SU-DHL-6 (cell line): Measurements from ENCODE around the gene HIPK3.

ENCODE experiments used
- H2AFZ ChIP-seq: fragments of 200-600 bp; sonication (generic); 2 replicates; pipeline ENCODE4 v1.6.1; 2014; ENCODE audit warnings: low read depth, mild to moderate bottlenecking, moderate library complexity, mixed read lengths, antibody characterized with exemption, low read length; ENCODE audit not compliant: severe bottlenecking
- H3F3A ChIP-seq: fragments of 200-600 bp; shearing (Covaris generic); 2 replicates; pipeline ENCODE4 v1.6.0; 2016; ENCODE audit warnings: antibody characterized with exemption, mild to moderate bottlenecking; ENCODE audit not compliant: insufficient read depth
- H3K27ac ChIP-seq: fragments of 200-600 bp; sonication (generic); 2 replicates; pipeline ENCODE4 v1.5.1; 2016; ENCODE audit warnings: low read depth, mild to moderate bottlenecking, low read length, moderate library complexity, mixed read lengths
- H3K27me3 ChIP-seq: fragments of 200-600 bp; sonication (generic), shearing (Covaris generic); 2 replicates; pipeline ENCODE4 v1.6.0; 2014; ENCODE audit warnings: mild to moderate bottlenecking, low read length
- H3K36me3 ChIP-seq: fragments of 200-600 bp; sonication (generic); 2 replicates; pipeline ENCODE4 v1.6.1; 2014; ENCODE audit warnings: mild to moderate bottlenecking, low read length, mixed read lengths
- H3K4me2 ChIP-seq: fragments of 300-600, 200-600 bp; shearing (Covaris generic), sonication (generic); 2 replicates; pipeline ENCODE4 v1.6.0; 2014; ENCODE audit warnings: low read length, low read depth, mild to moderate bottlenecking; ENCODE audit not compliant: poor library complexity, severe bottlenecking
- H3K4me3 ChIP-seq: fragments of 200-600 bp; sonication (generic); 2 replicates; pipeline ENCODE4 v1.5.1; 2014; ENCODE audit warnings: antibody characterized with exemption, low read length, mild to moderate bottlenecking, mixed read lengths; ENCODE audit not compliant: insufficient read depth, poor library complexity, severe bottlenecking
- H3K79me2 ChIP-seq: fragments of 200-600 bp; sonication (generic); 2 replicates; pipeline ENCODE4 v1.6.1; 2014; ENCODE audit warnings: mild to moderate bottlenecking, low read length, moderate library complexity; ENCODE audit not compliant: insufficient read depth
- H3K9ac ChIP-seq: fragments of 200-600 bp; sonication (generic); 2 replicates; pipeline ENCODE4 v1.7.0; 2014; ENCODE audit warnings: mild to moderate bottlenecking, low read length
- H3K9me2 ChIP-seq: fragments of 200-600 bp; sonication (generic); replicated peaks from 2 replicates; pipeline ENCODE4 v1.6.1; 2014; ENCODE audit warnings: low read length; ENCODE audit not compliant: insufficient read depth
- H3K9me3 ChIP-seq: fragments of 200-600 bp; sonication (generic); 2 replicates; pipeline ENCODE4 v1.6.1; 2014; ENCODE audit warnings: low read length, mixed read lengths; ENCODE audit not compliant: insufficient read depth
- H4K20me1 ChIP-seq: fragments of 200-600 bp; sonication (generic); 2 replicates; pipeline ENCODE4 v1.6.1; 2014; ENCODE audit warnings: low read depth, mild to moderate bottlenecking, antibody characterized with exemption, low read length, moderate library complexity, mixed read lengths
- CTCF ChIP-seq: fragments of 200-600 bp; sonication (generic); IDR thresholded peaks from one replicate; pipeline ENCODE4 v1.5.1; 2017; ENCODE audit warnings: antibody characterized with exemption, mild to moderate bottlenecking, low read length, moderate library complexity; ENCODE audit not compliant: insufficient read depth, poor library complexity, severe bottlenecking
- EZH2phosphoT487 ChIP-seq: fragments of 200-600 bp; sonication (generic), shearing (Covaris generic); conservative IDR thresholded peaks from 2 replicates; pipeline ENCODE4 v1.6.1; 2018; ENCODE audit warnings: mild to moderate bottlenecking, antibody characterized with exemption, low read length, moderate library complexity, mixed read lengths

Gene HIPK3

DNA sequence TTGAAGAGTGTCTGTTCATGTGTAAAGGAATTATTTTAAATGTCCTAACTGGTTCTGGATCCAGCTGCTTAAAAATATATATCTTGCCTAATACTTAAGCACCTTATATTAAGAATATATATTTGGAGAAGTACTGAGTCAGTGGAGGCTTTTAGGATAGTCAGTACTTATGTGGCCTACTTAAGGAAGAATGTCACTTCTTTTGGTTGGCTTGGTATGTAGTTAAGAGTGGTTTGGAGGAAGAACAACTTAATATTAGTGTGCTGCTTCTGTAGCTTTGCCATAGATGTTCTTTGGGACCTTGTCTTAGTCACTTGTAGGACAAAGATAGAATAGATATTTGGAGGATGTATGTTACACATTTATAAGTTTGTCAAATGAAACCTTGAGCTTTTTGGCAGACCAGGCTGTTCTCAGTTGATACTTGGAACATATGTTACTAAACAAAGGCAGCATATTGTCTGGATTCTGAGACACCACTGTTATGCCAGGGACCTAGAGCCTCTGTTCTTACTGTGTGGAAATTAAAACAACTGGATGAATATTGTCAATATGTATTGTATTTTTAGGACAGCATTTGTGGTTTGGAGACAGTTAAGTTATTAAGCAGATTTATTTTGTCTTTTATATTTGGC, 4.9 kb downstream of the HIPK3 start:
- H3K27me3 ChIP-seq, result no peaks in the 10 kb centered on the region
- H3K79me2 ChIP-seq, result no peaks in the 10 kb centered on the region; the same call in 1 of the 2 replicates
- no peaks in the 10 kb centered on the region for H4K20me1 ChIP-seq
- no peak overlapping the region for H3K4me2 ChIP-seq
- no peak overlapping the region for H3K27ac ChIP-seq
- no peaks in the 10 kb centered on the region for H3K9me2 ChIP-seq
- no peaks in the 10 kb centered on the region for H3K36me3 ChIP-seq
- H2AFZ ChIP-seq, result no peak overlapping the region
- TF ChIP-seq CTCF (no peak), EZH2phosphoT487 (no peak)
- no peak overlapping the region for H3K9ac ChIP-seq
- H3K4me3 ChIP-seq, result no peak overlapping the region
- H3F3A ChIP-seq, result 0 out of 2 replicates have a peak, but pooled peaks cover 4% of the 10 kb centered on the region
- H3K9me3 ChIP-seq, result no peaks in the 10 kb centered on the region

GRCh38 chr11:33263549-33263948, 6.4 kb downstream of the HIPK3 start:
- H3F3A ChIP-seq, result 0 out of 2 replicates have a peak, but pooled peaks cover 4% of the 10 kb centered on the region
- no peaks in the 10 kb centered on the region; the same call in 1 of the 2 replicates for H3K79me2 ChIP-seq
- no peak overlapping the region for H3K9ac ChIP-seq
- H3K36me3 ChIP-seq, result no peaks in the 10 kb centered on the region
- no peaks in the 10 kb centered on the region for H3K9me2 ChIP-seq
- H2AFZ ChIP-seq, result no peak overlapping the region
- TF ChIP-seq EZH2phosphoT487 (no peak), CTCF (no peak)
- H3K27me3 ChIP-seq, result no peaks in the 10 kb centered on the region
- no peak overlapping the region for H3K27ac ChIP-seq
- H3K9me3 ChIP-seq, result no peaks in the 10 kb centered on the region
- H3K4me3 ChIP-seq, result no peak overlapping the region
- H3K4me2 ChIP-seq, result no peak overlapping the region
- H4K20me1 ChIP-seq, result no peaks in the 10 kb centered on the region

- Histone ChIP-seq H3F3A (no peaks in the 10 kb centered on the region), H3K9ac (no peak overlapping the region), H3K27ac (no peak overlapping the region), H3K4me2 (no peak overlapping the region), H4K20me1 (no peaks in the 10 kb centered on the region), H2AFZ (no peak overlapping the region), H3K27me3 (no peaks in the 10 kb centered on the region), H3K36me3 (no peaks in the 10 kb centered on the region), H3K9me3 (no peaks in the 10 kb centered on the region), H3K4me3 (no peak overlapping the region), H3K79me2 (no peaks in the 10 kb centered on the region; the same call in 1 of the 2 replicates), H3K9me2 (no peaks in the 10 kb centered on the region)
- TF ChIP-seq CTCF (no peak), EZH2phosphoT487 (no peak)
These were observed 7.7 kb downstream of the HIPK3 start for GRCh38 chr11:33264926-33265325.
